Ovary (tissue), 9 donors: ENCODE measurements around the gene HERC4. TPM values are rescaled to one million over a fixed set of nuclear protein-coding genes. Genes with fewer than 3 reads are reported as not detected.

Source experiments
- DNase-seq, 5 donors: peaks; one replicate each; pipeline ENCODE4 v3.0.0-alpha.2; 2019 to 2020
- H3K27ac ChIP-seq, 2 donors: fragments of 200-600 bp; one replicate each; pipeline versions ENCODE4 v1.5.1 to v1.8.0; 2019 to 2022
- H3K27me3 ChIP-seq: fragments of 200-600 bp; one replicate; pipeline ENCODE4 v1.8.0; 2022
- H3K36me3 ChIP-seq: fragments of 200-600 bp; sonication (generic); one replicate; pipeline ENCODE4 v1.5.1; 2019
- H3K4me1 ChIP-seq: one replicate; pipeline ENCODE4 v1.8.1; 2013; ENCODE audit warnings: mild to moderate bottlenecking, moderate library complexity; ENCODE audit not compliant: insufficient read depth
- H3K4me3 ChIP-seq: fragments of 200-600 bp; sonication (generic); one replicate; pipeline ENCODE4 v1.5.1; 2017
- H3K9me3 ChIP-seq, 2 donors: fragments of 200-600 bp in 1 of 2; sonication (generic) in 1 of 2; one replicate each; pipeline versions ENCODE4 v1.5.1 to v1.8.1; 2013 to 2019; ENCODE audit warnings: mild to moderate bottlenecking in 1 of 2, moderate library complexity in 1 of 2
- EP300 ChIP-seq: sonication (generic); formaldehyde crosslinking; IDR thresholded peaks from one replicate; pipeline ENCODE4 v1.6.1; 2017; ENCODE audit warnings: antibody characterized with exemption
- POLR2A ChIP-seq: fragments of 450-650 bp; IDR thresholded peaks from one replicate; pipeline ENCODE4 v1.6.1; 2017; ENCODE audit warnings: antibody characterized with exemption, mild to moderate bottlenecking, moderate library complexity
- WGBS, 3 donors: extraction: QIAGEN DNeasy Blood & Tissue Kit in 1 of 3; methylation state at CpG; one replicate each; pipeline versions ENCODE4 v1.1.5 to v1.1.7; 2013 to 2017; 5-methylcytosine and 5-hydroxymethylcytosine counted together
- intact Hi-C, 4 donors: fragments of 100-400 bp; cut with DNase I; formaldehyde crosslinking; loops; one replicate each; pipeline versions ENCODE4 v1.11.0 to v1.15.1; 2022 to 2023
- polyA plus RNA-seq, 2 donors: library from polyadenylated mRNA; stranded (reverse); fragments of 200-250 nt in 1 of 2; fragments of 350-450 nt in 1 of 2; fragmentation: Illumina TruSeq in 1 of 2; extraction: RNeasy Lipid Tissue Mini Kit (QIAGEN cat#74804) in 1 of 2; gene quantifications; one replicate each; pipeline ENCODE4 v1.2.3, GENCODE V29; 2013 to 2014
- total RNA-seq, 7 donors: library from RNA; depleted of rRNA in 2 of 7; stranded (reverse); fragments of >200 nt in 2 of 7; fragmentation: NEBNext Ultra II Directional in 3 of 7; extraction: Animal tissue kit (Norgen Biotek cat#: 25700) in 3 of 7; gene quantifications; one replicate each; pipeline versions ENCODE4 v1.1.0 to v1.2.4, GENCODE V29; 2016 to 2023
- TF ChIP-seq, protein P1 (sequence below), 3 donors: fragments of 450-650 bp in 2 of 3; fragments of 200-600 bp in 1 of 3; IDR thresholded peaks; one replicate each; pipeline versions ENCODE4 v1.5.1 to v1.8.0; 2016 to 2022; ENCODE audit warnings: antibody characterized with exemption in 3 of 3, mild to moderate bottlenecking in 1 of 3
- donor health status: DM: no; HTN: no; CAD: no; lungs with moderate emphysema.
- donor health status: DM: no; HTN: no; CAD: no.
- donor health status: Bipolar disorder and iron deficiency.
- donor health status: DM: yes; HTN: yes; CAD: no.
- donor health status: DM: no; HTN: no; CAD: no.
- donor health status: DM: yes; HTN: yes; CAD: no.

The HERC4 gene
- total and polyA plus RNA-seq, 9 donors: 16.4 to 54.7 (median 43.5) TPM

DNA sequence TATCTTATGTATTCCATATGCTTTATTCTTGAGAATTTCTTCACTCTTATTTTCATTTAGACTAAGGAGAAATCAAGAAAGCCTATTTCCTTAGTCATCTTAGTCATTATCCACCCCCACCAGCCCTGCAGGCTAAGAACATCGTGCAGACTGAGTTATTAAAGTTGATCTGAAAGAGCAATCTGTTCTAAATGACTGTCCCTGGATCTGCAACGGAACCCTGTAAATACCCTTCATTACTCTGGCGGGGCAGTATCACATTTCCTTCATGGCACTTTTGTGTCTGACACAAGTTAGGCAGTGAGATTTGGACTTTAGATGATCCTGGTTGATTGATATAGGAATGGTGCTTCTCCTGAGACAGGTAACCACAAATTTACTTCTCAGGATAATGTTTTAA lies 30.7 kb upstream of the HERC4 start:
- intact Hi-C loops: no loop called here
- no peak for DNase-seq
- no peaks in the 10 kb centered on the region for H3K9me3 ChIP-seq
- no peaks in the 10 kb centered on the region for H3K36me3 ChIP-seq
- H3K27me3 ChIP-seq: no peaks in the 10 kb centered on the region
- H3K27ac ChIP-seq: no peak overlapping the region
- TF ChIP-seq, protein P1, sequence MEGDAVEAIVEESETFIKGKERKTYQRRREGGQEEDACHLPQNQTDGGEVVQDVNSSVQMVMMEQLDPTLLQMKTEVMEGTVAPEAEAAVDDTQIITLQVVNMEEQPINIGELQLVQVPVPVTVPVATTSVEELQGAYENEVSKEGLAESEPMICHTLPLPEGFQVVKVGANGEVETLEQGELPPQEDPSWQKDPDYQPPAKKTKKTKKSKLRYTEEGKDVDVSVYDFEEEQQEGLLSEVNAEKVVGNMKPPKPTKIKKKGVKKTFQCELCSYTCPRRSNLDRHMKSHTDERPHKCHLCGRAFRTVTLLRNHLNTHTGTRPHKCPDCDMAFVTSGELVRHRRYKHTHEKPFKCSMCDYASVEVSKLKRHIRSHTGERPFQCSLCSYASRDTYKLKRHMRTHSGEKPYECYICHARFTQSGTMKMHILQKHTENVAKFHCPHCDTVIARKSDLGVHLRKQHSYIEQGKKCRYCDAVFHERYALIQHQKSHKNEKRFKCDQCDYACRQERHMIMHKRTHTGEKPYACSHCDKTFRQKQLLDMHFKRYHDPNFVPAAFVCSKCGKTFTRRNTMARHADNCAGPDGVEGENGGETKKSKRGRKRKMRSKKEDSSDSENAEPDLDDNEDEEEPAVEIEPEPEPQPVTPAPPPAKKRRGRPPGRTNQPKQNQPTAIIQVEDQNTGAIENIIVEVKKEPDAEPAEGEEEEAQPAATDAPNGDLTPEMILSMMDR (IDR thresholded peaks at IDR 0.05): no peak
- TF ChIP-seq EP300 (no peak), POLR2A (no peak)
- WGBS, 3 donors: 80 to 88% (median 88%) methylated on average over 3 of the region's 3 CpGs
- no peak overlapping the region for H3K4me3 ChIP-seq
- no peaks in the 10 kb centered on the region for H3K4me1 ChIP-seq

DNA sequence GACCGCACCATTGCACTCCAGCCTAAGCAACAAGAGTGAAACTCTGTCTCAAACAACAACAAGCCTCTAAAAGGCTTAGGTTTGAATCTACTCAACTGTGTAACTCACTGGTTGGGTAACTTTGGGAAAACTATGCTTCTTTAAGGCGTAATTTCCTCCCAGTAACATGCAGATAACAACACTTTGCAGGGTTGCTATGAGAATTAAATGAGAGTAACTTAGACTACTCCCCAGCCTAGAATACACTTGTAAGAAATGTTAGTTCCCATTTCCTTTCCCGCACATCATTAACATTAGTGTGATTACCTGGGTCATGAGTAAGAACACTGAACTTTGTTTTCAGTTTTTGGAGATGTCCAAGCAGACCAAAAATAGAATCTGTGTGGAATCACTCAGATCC lies 28.8 kb upstream of the HERC4 start:
- H3K36me3 ChIP-seq: no peaks in the 10 kb centered on the region
- no peak overlapping the region for H3K4me3 ChIP-seq
- TF ChIP-seq, protein P1 (IDR thresholded peaks at IDR 0.05): no peak
- no peaks in the 10 kb centered on the region for H3K9me3 ChIP-seq
- no peaks in the 10 kb centered on the region for H3K27me3 ChIP-seq
- no peak for DNase-seq
- WGBS, 3 donors: 83 to 90% (median 87%) methylated on average over 3 of the region's 3 CpGs
- no peak overlapping the region for H3K27ac ChIP-seq
- no peaks in the 10 kb centered on the region for H3K4me1 ChIP-seq
- intact Hi-C loops: no loop called here

DNA sequence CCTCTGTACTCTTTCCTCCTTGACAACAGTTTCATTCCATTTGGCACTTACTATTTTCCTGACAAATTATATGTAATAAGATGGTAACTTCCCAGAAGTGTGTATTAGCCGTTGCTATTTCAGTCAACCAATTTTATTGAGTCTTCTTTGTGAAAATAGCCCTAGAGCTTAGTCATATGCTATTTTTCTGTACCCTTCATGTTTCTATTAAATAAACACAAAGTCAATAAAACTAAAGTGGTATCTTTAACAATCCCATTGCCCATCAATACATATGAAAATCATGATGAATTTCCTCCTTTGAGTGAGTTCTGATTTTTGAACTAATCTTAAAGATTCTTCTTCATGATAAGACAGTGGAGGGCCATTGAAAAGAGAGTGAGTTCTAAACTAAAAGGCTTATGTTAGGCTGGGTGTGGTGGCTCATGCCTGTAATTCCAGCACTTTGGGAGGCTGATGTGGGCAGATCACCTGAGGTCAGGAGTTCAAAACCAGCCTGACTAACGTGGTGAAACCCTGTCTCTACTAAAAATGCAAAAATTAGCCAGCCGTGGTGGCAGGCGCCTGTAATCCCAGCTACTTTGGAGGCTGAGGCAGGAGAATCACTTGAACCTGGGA lies 28.3 kb upstream of the HERC4 start:
- intact Hi-C loops: no loop called here
- WGBS, 3 donors: 81 to 83% (median 82%) methylated on average over 4 of the region's 4 CpGs

DNA sequence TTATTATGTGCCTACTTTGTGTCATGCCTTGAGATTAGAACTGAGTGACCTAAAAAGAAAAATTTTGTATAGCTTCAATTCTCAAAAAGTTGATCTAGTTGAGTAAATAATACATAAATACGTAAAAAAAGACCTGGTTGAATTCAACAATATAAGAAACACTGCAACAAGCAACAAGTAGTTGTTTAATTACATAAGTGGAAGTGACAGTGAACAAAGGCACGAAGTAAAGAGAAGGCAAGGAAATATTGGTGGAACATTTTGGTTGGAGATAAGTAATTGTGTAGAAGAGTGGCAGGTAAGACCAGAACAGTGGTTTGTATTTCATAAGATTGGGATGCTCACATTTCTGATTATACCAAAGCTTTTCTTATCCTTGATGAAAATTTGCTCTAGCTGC lies 26.0 kb upstream of the HERC4 start:
- no peaks in the 10 kb centered on the region for H3K9me3 ChIP-seq
- intact Hi-C loops: no loop called here
- 92 to 94% (median 93%) methylated on average over 2 of the region's 2 CpGs for WGBS, 3 donors
- H3K36me3 ChIP-seq: no peaks in the 10 kb centered on the region
- H3K4me3 ChIP-seq: no peak overlapping the region
- H3K4me1 ChIP-seq: no peaks in the 10 kb centered on the region
- TF ChIP-seq, protein P1 (IDR thresholded peaks at IDR 0.05): no peak
- TF ChIP-seq POLR2A (no peak), EP300 (no peak)
- H3K27ac ChIP-seq: no peak overlapping the region
- DNase-seq: no peak
- no peaks in the 10 kb centered on the region for H3K27me3 ChIP-seq

More for the DNA sequence above, 28.3 kb upstream of the HERC4 start:
- Histone ChIP-seq H3K4me1 (no peaks in the 10 kb centered on the region), H3K27ac (no peak overlapping the region), H3K36me3 (no peaks in the 10 kb centered on the region), H3K27me3 (no peaks in the 10 kb centered on the region), H3K4me3 (no peak overlapping the region), H3K9me3 (no peaks in the 10 kb centered on the region)
- no peak for DNase-seq
- TF ChIP-seq POLR2A: no peak
- TF ChIP-seq, protein P1 (IDR thresholded peaks at IDR 0.05): no peak
- no peak for TF ChIP-seq EP300
